ENCODE measurements around the gene NAPSA. TPM values are rescaled to one million over a fixed set of nuclear protein-coding genes. Genes with fewer than 3 reads are reported as not detected.
A peak's percentile ranks its signal among the peaks of the same experiment; 100 is the strongest.
"Not testable (repeated sequence)": the region's sequence is repeated elsewhere in the genome, so short reads cannot be mapped to it uniquely, and the experiment has no call there.

The NAPSA gene
- polyA plus RNA-seq, 1 donor (not counting 4 experiments of a cell fraction or from before 2014, with no cell fraction given) = 0.94 TPM

GRCh38 chr19:50356691-50357177 lies 8.7 kb downstream of the NAPSA start:
- Histone ChIP-seq H2AFZ (ENCODE audit: control insufficient read depth, low read length) (no peak overlapping the region), H3K9ac (ENCODE audit: control insufficient read depth, extremely low read depth, insufficient read depth, low read length) (no peak overlapping the region), H3K27ac (ENCODE audit: control insufficient read depth, insufficient read depth, low read length) (no peak overlapping the region), H3K4me1 (ENCODE audit: control insufficient read depth, extremely low read depth, insufficient read depth, low read length) (peaks cover 3% of the 10 kb centered on the region), H3K4me2 (ENCODE audit: control insufficient read depth, extremely low read depth, insufficient read depth, low read depth, low read length) (peak overlapping the region; percentile 70), H3K4me3 (ENCODE audit: control insufficient read depth in 2 of 3, extremely low read depth in 1 of 3, insufficient read depth in 2 of 3, low read depth in 1 of 3, low read length in 3 of 3) (no peak overlapping the region), H3K27me3 (ENCODE audit: control insufficient read depth, extremely low read depth, insufficient read depth, low read length) (peaks cover 4% of the 10 kb centered on the region), H3K79me2 (ENCODE audit: control insufficient read depth, insufficient read depth, low read length) (no peaks in the 10 kb centered on the region), H4K20me1 (ENCODE audit: control insufficient read depth, extremely low read depth, insufficient read depth, low read length) (no peaks in the 10 kb centered on the region), H3K9me1 (ENCODE audit: control insufficient read depth, extremely low read depth, insufficient read depth, low read length) (no peaks in the 10 kb centered on the region), H3K9me3 (ENCODE audit: control insufficient read depth, low read depth, low read length) (no peaks in the 10 kb centered on the region), H3K36me3 (ENCODE audit: control insufficient read depth in 2 of 2, extremely low read depth in 1 of 2, insufficient read depth in 2 of 2, low read length in 2 of 2) (no peaks in the 10 kb centered on the region)
- TF ChIP-seq EZH2 (IDR thresholded peaks at IDR 0.05; ENCODE audit: low read length) = no peak
- TF ChIP-seq CTCF (optimal IDR thresholded peaks at IDR 0.05 in 1 of 3, IDR thresholded peaks at IDR 0.05 in 1 of 3, conservative IDR thresholded peaks at IDR 0.05 in 1 of 3; ENCODE audit: extremely low read depth in 1 of 3, insufficient read depth in 2 of 3, low read length in 3 of 3) = no peak
- FAIRE-seq (no peak), DNase-seq (ENCODE audit: low read depth, low spot score) (no peak)
- dilution Hi-C loops (cut with MboI; ENCODE audit: extremely low pct_ligation_motif_present, low sequenced_read_pairs) = no loop called here

GRCh38 chr19:50353487-50353880 lies 12.0 kb downstream of the NAPSA start:
- H3K4me1 ChIP-seq (ENCODE audit: control insufficient read depth, extremely low read depth, insufficient read depth, low read length); H4K20me1 ChIP-seq (ENCODE audit: control insufficient read depth, extremely low read depth, insufficient read depth, low read length); H2AFZ ChIP-seq (ENCODE audit: control insufficient read depth, low read length); FAIRE-seq; H3K27ac ChIP-seq (ENCODE audit: control insufficient read depth, insufficient read depth, low read length); H3K79me2 ChIP-seq (ENCODE audit: control insufficient read depth, insufficient read depth, low read length); H3K4me3 ChIP-seq (ENCODE audit: control insufficient read depth in 2 of 3, extremely low read depth in 1 of 3, insufficient read depth in 2 of 3, low read depth in 1 of 3, low read length in 3 of 3); H3K27me3 ChIP-seq (ENCODE audit: control insufficient read depth, extremely low read depth, insufficient read depth, low read length); H3K9ac ChIP-seq (ENCODE audit: control insufficient read depth, extremely low read depth, insufficient read depth, low read length); dilution Hi-C loops (cut with MboI; ENCODE audit: extremely low pct_ligation_motif_present, low sequenced_read_pairs); H3K36me3 ChIP-seq (ENCODE audit: control insufficient read depth in 2 of 2, extremely low read depth in 1 of 2, insufficient read depth in 2 of 2, low read length in 2 of 2); DNase-seq (ENCODE audit: low read depth, low spot score); H3K9me1 ChIP-seq (ENCODE audit: control insufficient read depth, extremely low read depth, insufficient read depth, low read length); H3K9me3 ChIP-seq (ENCODE audit: control insufficient read depth, low read depth, low read length); H3K4me2 ChIP-seq (ENCODE audit: control insufficient read depth, extremely low read depth, insufficient read depth, low read depth, low read length): not testable (repeated sequence)

- Histone ChIP-seq H3K9me1 (ENCODE audit: control insufficient read depth, extremely low read depth, insufficient read depth, low read length) (no peaks in the 10 kb centered on the region), H3K4me2 (ENCODE audit: control insufficient read depth, extremely low read depth, insufficient read depth, low read depth, low read length) (no peak overlapping the region), H3K4me3 (ENCODE audit: control insufficient read depth in 2 of 3, extremely low read depth in 1 of 3, insufficient read depth in 2 of 3, low read depth in 1 of 3, low read length in 3 of 3) (no peak overlapping the region), H3K9me3 (ENCODE audit: control insufficient read depth, low read depth, low read length) (no peaks in the 10 kb centered on the region), H3K27ac (ENCODE audit: control insufficient read depth, insufficient read depth, low read length) (no peak overlapping the region), H4K20me1 (ENCODE audit: control insufficient read depth, extremely low read depth, insufficient read depth, low read length) (no peaks in the 10 kb centered on the region), H3K36me3 (ENCODE audit: control insufficient read depth in 2 of 2, extremely low read depth in 1 of 2, insufficient read depth in 2 of 2, low read length in 2 of 2) (no peaks in the 10 kb centered on the region), H2AFZ (ENCODE audit: control insufficient read depth, low read length) (no peak overlapping the region), H3K79me2 (ENCODE audit: control insufficient read depth, insufficient read depth, low read length) (no peaks in the 10 kb centered on the region), H3K4me1 (ENCODE audit: control insufficient read depth, extremely low read depth, insufficient read depth, low read length) (peaks cover 7% of the 10 kb centered on the region), H3K27me3 (ENCODE audit: control insufficient read depth, extremely low read depth, insufficient read depth, low read length) (no peaks in the 10 kb centered on the region), H3K9ac (ENCODE audit: control insufficient read depth, extremely low read depth, insufficient read depth, low read length) (no peak overlapping the region)
- dilution Hi-C loops (cut with MboI; ENCODE audit: extremely low pct_ligation_motif_present, low sequenced_read_pairs) = no loop called here
- DNase-seq (ENCODE audit: low read depth, low spot score) (no peak), FAIRE-seq (no peak)
- TF ChIP-seq CTCF (optimal IDR thresholded peaks at IDR 0.05 in 1 of 3, IDR thresholded peaks at IDR 0.05 in 1 of 3, conservative IDR thresholded peaks at IDR 0.05 in 1 of 3; ENCODE audit: extremely low read depth in 1 of 3, insufficient read depth in 2 of 3, low read length in 3 of 3) (no peak), EZH2 (IDR thresholded peaks at IDR 0.05; ENCODE audit: low read length) (no peak)
Observed at GRCh38 chr19:50352242-50352641, 13.2 kb downstream of the NAPSA start.
